Erythroblast (primary cell): Measurements from ENCODE around the gene NOVA1.
"Not testable (repeated sequence)": the region's sequence is repeated elsewhere in the genome, so short reads cannot be mapped to it uniquely, and the experiment has no call there.

ENCODE experiments used
- DNase-seq, 2 experiments: peaks; one replicate each; lab custom pipeline; 2025; lab: John Stamatoyannopoulos, UW
- GATA1 ChIP-seq: IDR thresholded peaks from 2 replicates; pipeline ENCODE4 v1.6.1; 2011; ENCODE audit warnings: low read depth, mild to moderate bottlenecking, control low read depth, low read length, moderate library complexity
- POLR2A ChIP-seq: IDR thresholded peaks from 2 replicates; pipeline ENCODE4 v1.6.1; 2011; ENCODE audit warnings: mild to moderate bottlenecking, low read length

Gene NOVA1, protein sequence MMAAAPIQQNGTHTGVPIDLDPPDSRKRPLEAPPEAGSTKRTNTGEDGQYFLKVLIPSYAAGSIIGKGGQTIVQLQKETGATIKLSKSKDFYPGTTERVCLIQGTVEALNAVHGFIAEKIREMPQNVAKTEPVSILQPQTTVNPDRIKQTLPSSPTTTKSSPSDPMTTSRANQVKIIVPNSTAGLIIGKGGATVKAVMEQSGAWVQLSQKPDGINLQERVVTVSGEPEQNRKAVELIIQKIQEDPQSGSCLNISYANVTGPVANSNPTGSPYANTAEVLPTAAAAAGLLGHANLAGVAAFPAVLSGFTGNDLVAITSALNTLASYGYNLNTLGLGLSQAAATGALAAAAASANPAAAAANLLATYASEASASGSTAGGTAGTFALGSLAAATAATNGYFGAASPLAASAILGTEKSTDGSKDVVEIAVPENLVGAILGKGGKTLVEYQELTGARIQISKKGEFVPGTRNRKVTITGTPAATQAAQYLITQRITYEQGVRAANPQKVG

DNA sequence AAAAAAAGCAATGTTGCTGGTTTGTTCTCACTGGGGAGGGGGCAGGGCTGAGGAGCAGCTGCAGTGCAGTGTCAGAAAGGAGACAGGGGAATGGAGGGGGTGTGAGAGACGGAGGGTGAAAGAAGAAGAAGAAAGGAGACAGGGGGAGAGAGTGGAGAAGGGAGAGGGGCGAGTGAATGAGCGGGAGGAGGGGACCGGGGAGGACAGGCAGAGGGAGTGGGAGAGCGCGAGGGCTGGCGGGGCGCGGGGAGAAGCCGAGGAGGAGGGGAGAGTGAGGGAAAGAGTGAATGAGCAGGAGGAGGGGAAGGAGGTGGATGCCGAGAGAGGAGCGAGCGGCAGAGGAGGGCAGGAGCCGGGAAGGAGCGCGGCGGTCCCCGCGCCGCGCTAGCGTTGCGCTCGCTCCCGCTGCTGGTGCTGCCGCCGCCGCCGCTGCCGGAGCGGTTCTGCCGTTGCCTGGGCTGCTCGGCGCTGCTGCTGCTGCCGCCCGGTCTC lies at the start of gene NOVA1:
NOVA1 (minus strand) TSS at position 445 of the 492 bp plus-strand sequence. CDS start 597 bp downstream, outside the sequence.
- DNase-seq = peak in 1 of 2 experiments; percentile 6
- no peak for TF ChIP-seq GATA1
- no peak for TF ChIP-seq POLR2A

DNA sequence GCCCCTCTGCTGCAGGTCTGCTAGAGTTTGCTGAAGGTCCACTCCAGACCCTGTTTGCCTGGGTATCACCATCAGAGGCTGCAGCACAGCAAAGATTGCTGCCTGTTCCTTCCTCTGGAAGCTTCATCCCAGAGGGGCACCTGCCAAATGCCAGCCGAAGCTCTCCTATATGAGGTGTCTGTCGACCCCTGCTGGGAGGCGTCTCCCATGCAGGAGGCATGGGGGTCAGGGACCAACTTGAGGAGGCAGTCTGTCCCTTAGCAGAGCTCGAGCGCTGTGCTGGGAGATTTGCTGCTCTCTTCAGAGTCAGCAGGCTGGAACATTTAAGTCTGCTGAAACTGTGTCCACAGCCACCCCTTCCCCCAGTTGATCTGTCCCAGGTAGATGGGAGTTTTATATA lies 47.2 kb upstream of the NOVA1 start:
- DNase-seq = not testable (repeated sequence)

GRCh38 chr14:26636561-26636960 lies 38.7 kb upstream of the NOVA1 start:
- no peak for DNase-seq
- TF ChIP-seq GATA1 (no peak), POLR2A (no peak)

- not testable (repeated sequence) for DNase-seq
These were observed 37.1 kb upstream of the NOVA1 start for GRCh38 chr14:26634946-26635345.

- TF ChIP-seq POLR2A (no peak), GATA1 (no peak)
These were observed 28.4 kb upstream of the NOVA1 start for GRCh38 chr14:26626256-26626655.

GRCh38 chr14:26622611-26623010 lies 24.8 kb upstream of the NOVA1 start:
- no peak for DNase-seq
- no peak for TF ChIP-seq POLR2A
- TF ChIP-seq GATA1 = no peak

More at GRCh38 chr14:26626256-26626655, 28.4 kb upstream of the NOVA1 start:
- no peak for DNase-seq

DNA sequence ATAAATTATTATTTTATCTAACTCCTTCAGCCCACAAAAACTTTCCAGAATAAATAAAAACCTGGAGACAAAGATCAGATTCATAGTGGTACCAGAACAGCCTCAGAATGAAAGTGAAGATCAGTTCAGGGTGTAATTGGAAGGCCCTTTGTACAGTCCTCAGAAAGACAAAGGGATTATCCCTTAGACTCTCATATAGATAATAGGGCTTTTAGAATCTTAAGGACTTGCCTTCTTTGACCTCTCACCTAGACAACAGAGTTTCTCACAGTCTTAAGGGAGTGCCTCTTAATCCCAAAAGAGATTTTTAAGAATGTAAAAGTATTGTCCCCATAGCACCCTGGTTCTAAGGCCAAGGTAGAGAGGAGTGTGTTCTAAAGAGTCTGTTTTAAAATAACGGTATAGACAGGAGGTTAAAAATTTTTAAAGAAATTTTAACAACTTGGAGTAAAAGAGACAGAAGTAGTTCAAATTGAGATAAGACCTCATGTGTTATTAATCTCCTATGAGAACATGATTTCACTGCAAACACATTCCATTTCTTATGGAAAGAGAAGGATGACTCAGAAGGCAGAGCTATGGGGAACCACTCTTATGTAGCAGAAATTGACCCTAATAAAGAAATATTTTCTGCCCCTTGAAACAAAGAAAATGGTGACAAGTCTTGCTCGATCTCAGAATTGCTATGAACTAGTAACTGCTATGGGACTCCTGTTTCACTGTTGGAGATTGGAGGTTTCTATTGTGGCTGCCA lies 24.2 kb upstream of the NOVA1 start:
- TF ChIP-seq GATA1 (no peak), POLR2A (no peak)

GRCh38 chr14:26621364-26621763 lies 23.5 kb upstream of the NOVA1 start:
- DNase-seq = no peak
- TF ChIP-seq GATA1 (no peak), POLR2A (no peak)

More for the DNA sequence above, 24.2 kb upstream of the NOVA1 start:
- no peak for DNase-seq

GRCh38 chr14:26611259-26611658 lies 13.4 kb upstream of the NOVA1 start:
- no peak for DNase-seq
- TF ChIP-seq GATA1 (no peak), POLR2A (no peak)

DNA sequence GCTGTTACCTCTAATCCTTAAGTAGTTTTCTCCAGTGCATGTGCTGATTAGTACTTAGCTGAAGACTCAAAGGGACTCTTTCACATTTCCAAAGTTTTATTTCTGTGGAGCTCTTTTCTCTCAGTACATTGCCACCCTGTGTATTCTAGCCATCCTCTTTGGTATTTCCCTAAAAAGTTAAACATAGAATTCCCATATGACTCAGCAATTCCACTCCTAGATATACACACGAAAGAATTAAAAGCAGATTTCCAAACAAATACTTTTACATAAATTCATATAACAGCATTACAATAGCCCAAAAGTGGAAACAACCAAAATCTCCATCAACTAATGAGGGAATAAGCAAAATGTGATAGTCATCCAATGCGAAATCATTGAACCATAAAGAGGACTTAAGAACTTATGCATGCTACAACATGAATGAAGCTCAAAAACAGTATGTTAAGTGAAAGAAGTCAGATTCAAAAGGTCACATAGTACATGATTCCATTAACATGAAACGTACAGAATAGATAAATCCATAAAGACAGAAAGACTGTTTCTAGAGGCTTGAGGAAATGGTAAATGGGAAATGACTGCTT lies 9.0 kb upstream of the NOVA1 start:
- TF ChIP-seq GATA1 = no peak
- TF ChIP-seq POLR2A = no peak
- DNase-seq = no peak

- no peak for DNase-seq
- TF ChIP-seq POLR2A (no peak), GATA1 (no peak)
These were observed 7.8 kb upstream of the NOVA1 start for GRCh38 chr14:26605602-26606001.

DNA sequence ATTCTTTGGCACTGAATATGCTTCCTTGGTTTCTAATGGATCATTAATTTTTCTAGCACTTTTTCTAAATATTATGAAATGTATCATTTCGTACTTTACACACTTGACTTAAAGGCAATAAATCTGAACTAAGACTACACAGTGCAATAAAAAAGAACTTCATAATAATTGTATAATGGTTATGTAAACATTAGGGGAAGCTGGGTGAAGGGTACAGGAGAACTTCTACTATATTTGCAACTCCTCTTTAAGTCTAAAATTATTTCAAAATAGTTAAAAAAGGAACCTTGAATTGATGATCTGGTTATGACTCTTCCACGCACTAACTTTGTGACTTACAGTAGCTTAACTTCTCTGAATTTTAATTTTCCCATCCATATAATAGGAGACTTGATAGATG lies 5.1 kb upstream of the NOVA1 start:
- no peak for TF ChIP-seq GATA1
- TF ChIP-seq POLR2A = no peak
- no peak for DNase-seq

GRCh38 chr14:26601856-26602255 lies 4.0 kb upstream of the NOVA1 start:
- TF ChIP-seq GATA1 (no peak), POLR2A (no peak)

GRCh38 chr14:26599291-26599690 lies 1.5 kb upstream of the NOVA1 start:
- TF ChIP-seq POLR2A (no peak), GATA1 (no peak)
- peak in 1 of 2 experiments; percentile 0 for DNase-seq

More at GRCh38 chr14:26601856-26602255, 4.0 kb upstream of the NOVA1 start:
- no peak for DNase-seq
